Gastrocnemius medialis (tissue), 4 donors: Measurements from ENCODE around the gene SULT1A1.

Experiments used
- POLR2A ChIP-seq, 2 donors: fragments of 450-650 bp; IDR thresholded peaks; one replicate each; pipeline ENCODE4 v1.6.1; 2017; ENCODE audit warnings: antibody characterized with exemption in 2 of 2, mild to moderate bottlenecking in 2 of 2, moderate library complexity in 2 of 2
- TF ChIP-seq, protein P1 (sequence below), 5 experiments: fragments of 450-650 bp in 3 of 5; fragments of 200-600 bp in 2 of 5; sonication (generic) in 2 of 5; IDR thresholded peaks in 4 of 5; conservative IDR thresholded peaks in 1 of 5; 1 replicate in 4 of 5; 2 replicates in 1 of 5; pipeline ENCODE4 v1.5.1; 2016 to 2019; ENCODE audit warnings: antibody characterized with exemption in 5 of 5, mild to moderate bottlenecking in 3 of 5, moderate library complexity in 3 of 5

GRCh38 chr16:28590384-28591340, 19.2 kb downstream of the SULT1A1 start:
- TF ChIP-seq, protein P1, sequence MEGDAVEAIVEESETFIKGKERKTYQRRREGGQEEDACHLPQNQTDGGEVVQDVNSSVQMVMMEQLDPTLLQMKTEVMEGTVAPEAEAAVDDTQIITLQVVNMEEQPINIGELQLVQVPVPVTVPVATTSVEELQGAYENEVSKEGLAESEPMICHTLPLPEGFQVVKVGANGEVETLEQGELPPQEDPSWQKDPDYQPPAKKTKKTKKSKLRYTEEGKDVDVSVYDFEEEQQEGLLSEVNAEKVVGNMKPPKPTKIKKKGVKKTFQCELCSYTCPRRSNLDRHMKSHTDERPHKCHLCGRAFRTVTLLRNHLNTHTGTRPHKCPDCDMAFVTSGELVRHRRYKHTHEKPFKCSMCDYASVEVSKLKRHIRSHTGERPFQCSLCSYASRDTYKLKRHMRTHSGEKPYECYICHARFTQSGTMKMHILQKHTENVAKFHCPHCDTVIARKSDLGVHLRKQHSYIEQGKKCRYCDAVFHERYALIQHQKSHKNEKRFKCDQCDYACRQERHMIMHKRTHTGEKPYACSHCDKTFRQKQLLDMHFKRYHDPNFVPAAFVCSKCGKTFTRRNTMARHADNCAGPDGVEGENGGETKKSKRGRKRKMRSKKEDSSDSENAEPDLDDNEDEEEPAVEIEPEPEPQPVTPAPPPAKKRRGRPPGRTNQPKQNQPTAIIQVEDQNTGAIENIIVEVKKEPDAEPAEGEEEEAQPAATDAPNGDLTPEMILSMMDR (IDR thresholded peaks at IDR 0.05 in 4 of 5, conservative IDR thresholded peaks at IDR 0.05 in 1 of 5): no peak
- TF ChIP-seq POLR2A (IDR thresholded peaks at IDR 0.05): no peak
